Lung (tissue), 12 donors: Measurements from ENCODE around the gene SNRPF. TPM values are rescaled to one million over a fixed set of nuclear protein-coding genes. Genes with fewer than 3 reads are reported as not detected.
"Not testable (repeated sequence)": the region's sequence is repeated elsewhere in the genome, so short reads cannot be mapped to it uniquely, and the experiment has no call there.

Experiments used
- ATAC-seq: fragments of 200-7000 bp; cut with Tn5 transposase; one replicate; pipeline ENCODE4 v1.9.1; 2020; ENCODE audit warnings: moderate number of reproducible peaks; ENCODE audit not compliant: insufficient read depth, low FRiP score
- DNase-seq, 3 donors: peaks; one replicate each; pipeline ENCODE4 v3.0.0-alpha.2; 2013 to 2017
- H3K27ac ChIP-seq, 2 donors: one replicate each; pipeline ENCODE4 v1.5.1; 2013; ENCODE audit warnings: mild to moderate bottlenecking in 2 of 2, moderate library complexity in 2 of 2, control low read depth in 1 of 2, inconsistent platforms in 1 of 2, low read depth in 1 of 2, low read length in 1 of 2
- H3K27me3 ChIP-seq, 3 donors: one replicate each; pipeline ENCODE4 v1.5.1; 2013; ENCODE audit warnings: low read length in 2 of 3; ENCODE audit not compliant: control insufficient read depth in 3 of 3, insufficient read depth in 3 of 3
- H3K36me3 ChIP-seq, 4 donors: one replicate each; pipeline ENCODE4 v1.5.1; 2013; ENCODE audit warnings: low read length in 4 of 4, mild to moderate bottlenecking in 1 of 4, moderate library complexity in 1 of 4; ENCODE audit not compliant: control insufficient read depth in 4 of 4, insufficient read depth in 4 of 4
- H3K4me1 ChIP-seq, 5 donors: one replicate each; pipeline ENCODE4 v1.5.1; 2013; ENCODE audit warnings: low read length in 5 of 5, mild to moderate bottlenecking in 2 of 5, moderate library complexity in 1 of 5; ENCODE audit not compliant: control insufficient read depth in 5 of 5, insufficient read depth in 5 of 5
- H3K4me3 ChIP-seq: one replicate; pipeline ENCODE4 v1.5.1; 2013; ENCODE audit warnings: mild to moderate bottlenecking, control low read depth, moderate library complexity
- H3K9ac ChIP-seq, 2 donors: one replicate each; pipeline ENCODE4 v1.5.1; 2013; ENCODE audit warnings: low read length in 2 of 2, control low read depth in 1 of 2; ENCODE audit not compliant: insufficient read depth in 1 of 2
- H3K9me3 ChIP-seq, 4 donors: one replicate each; pipeline ENCODE4 v1.5.1; 2013; ENCODE audit warnings: low read length in 3 of 4, mild to moderate bottlenecking in 1 of 4, moderate library complexity in 1 of 4; ENCODE audit not compliant: control insufficient read depth in 4 of 4, insufficient read depth in 3 of 4
- CTCF ChIP-seq: IDR thresholded peaks from 2 replicates; pipeline ENCODE4 v1.5.1; 2012; ENCODE audit warnings: mild to moderate bottlenecking; ENCODE audit errors: control extremely low read depth, extremely low read depth
- WGBS, 2 donors: extraction: QIAGEN DNeasy Blood & Tissue Kit; methylation state at CpG; one replicate each; pipeline ENCODE4 v1.1.7; 2013; 5-methylcytosine and 5-hydroxymethylcytosine counted together
- polyA plus RNA-seq, 2 donors: library from polyadenylated mRNA; stranded (reverse); fragments of 200-250 nt; gene quantifications; one replicate each; pipeline ENCODE4 v1.2.1, GENCODE V29; 2013
- total RNA-seq, 2 donors: library from RNA; depleted of rRNA in 1 of 2; stranded (reverse); fragments of >200 nt in 1 of 2; gene quantifications; one replicate each; pipeline ENCODE4 v1.2.1, GENCODE V29; 2014 to 2021
- donor health status: control.
- donor health status: control.
- donor health status: Bipolar disorder and iron deficiency.
- donor health status: healthy.
- donor health status: DM: yes; HTN: yes; CAD: no.

The SNRPF gene
- total and polyA plus RNA-seq, 4 donors, result 11.7 to 83.1 (median 26.2) TPM

DNA sequence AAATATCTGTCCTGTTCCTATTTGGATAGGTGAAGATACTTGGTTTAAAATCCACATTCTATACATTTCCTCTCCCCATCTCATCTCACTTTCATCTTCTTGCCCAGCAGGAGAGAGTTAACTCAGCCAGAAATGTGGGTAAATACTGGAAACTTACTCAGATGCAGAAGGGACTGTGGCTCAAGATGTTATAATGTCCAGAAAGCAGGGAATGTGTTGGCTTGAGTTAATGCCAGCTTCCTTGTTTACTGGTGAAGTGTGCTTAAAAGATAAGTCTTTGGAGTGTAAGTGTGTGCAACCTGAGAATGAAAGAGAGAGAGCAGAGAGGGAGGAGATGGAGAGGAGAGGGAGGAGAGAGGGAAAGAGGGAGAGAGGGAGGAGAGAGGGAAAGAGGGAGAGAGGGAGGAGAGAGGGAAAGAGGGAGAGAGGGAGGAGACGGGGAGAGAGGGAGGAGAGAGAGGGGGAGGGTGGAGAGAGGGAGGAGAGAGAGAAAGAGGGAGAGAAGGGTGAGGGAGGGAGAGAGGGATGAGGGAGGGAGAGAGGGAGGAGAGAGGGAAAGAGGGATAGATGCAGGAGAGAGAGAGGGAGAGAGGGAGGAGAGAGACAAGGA is 22.0 kb upstream of the SNRPF start:
- DNase-seq (peak in 2 of 3 donors; percentile 47 to 75), ATAC-seq (peak; percentile 70)
- H3K4me3 ChIP-seq, result no peak overlapping the region
- no peak overlapping the region for H3K9ac ChIP-seq
- 17 to 24% methylated on average over 1 of the region's 1 CpG for WGBS, 2 donors
- H3K27ac ChIP-seq, result peak overlapping the region in 1 of 2 donors; percentile 40
- peaks cover 0 to 20% (median 9%) of the 10 kb centered on the region in 5 donors for H3K4me1 ChIP-seq
- no peak for TF ChIP-seq CTCF
- H3K36me3 ChIP-seq, result no peaks in the 10 kb centered on the region
- H3K9me3 ChIP-seq, result no peaks in the 10 kb centered on the region
- H3K27me3 ChIP-seq, result no peaks in the 10 kb centered on the region

DNA sequence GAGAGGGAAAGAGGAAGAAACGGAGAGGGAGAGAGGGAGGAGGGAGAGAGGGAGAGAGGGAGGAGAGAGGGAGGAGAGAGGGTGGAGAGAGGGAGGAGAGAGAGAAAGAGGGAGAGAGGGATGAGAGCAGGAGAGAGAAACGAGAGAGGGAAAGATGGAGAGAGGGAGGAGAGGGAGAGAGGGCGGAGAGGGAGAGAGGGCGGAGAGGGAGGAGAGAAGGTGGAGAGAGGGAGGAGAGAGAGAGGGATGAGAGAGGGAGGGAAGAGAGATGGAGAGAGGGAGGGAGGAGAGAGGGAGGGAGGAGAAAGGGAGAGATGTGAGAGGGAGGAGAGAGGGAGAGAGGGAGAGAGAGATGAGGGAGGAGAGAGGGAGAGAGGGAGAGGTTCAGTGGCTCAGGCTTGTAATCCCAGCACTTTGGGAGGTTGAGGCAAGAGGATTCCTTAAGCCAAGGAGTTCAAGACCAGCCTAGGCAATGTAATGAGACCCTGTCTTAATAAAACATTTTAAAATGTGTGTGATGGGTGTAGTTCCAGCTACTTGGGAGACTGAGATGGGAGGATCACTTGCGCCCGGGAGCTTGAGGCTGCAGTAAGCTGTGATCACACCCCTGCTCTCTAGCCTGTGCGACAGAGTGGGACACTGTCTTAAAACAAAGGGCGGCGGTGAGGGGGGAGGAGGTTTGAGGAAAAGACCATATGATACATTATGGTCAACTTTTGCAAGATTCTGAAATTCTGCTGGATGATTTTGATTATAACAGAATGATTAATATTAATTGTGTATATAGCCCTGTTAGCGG is 21.3 kb upstream of the SNRPF start:
- Histone ChIP-seq H3K27me3 (no peaks in the 10 kb centered on the region), H3K9ac (no peak overlapping the region), H3K27ac (peak overlapping the region in 1 of 2 donors; percentile 40), H3K4me3 (no peak overlapping the region), H3K36me3 (no peaks in the 10 kb centered on the region), H3K9me3 (no peaks in the 10 kb centered on the region), H3K4me1 (peaks cover 0 to 20% (median 9%) of the 10 kb centered on the region in 5 donors)
- ATAC-seq (no peak), DNase-seq (no peak)
- no peak for TF ChIP-seq CTCF
- 47 to 57% methylated on average over 10 of the region's 10 CpGs for WGBS, 2 donors

GRCh38 chr12:95838125-95838524 is 20.6 kb upstream of the SNRPF start:
- H3K27me3 ChIP-seq, result no peaks in the 10 kb centered on the region
- H3K9me3 ChIP-seq, result no peaks in the 10 kb centered on the region
- no peak overlapping the region for H3K9ac ChIP-seq
- peaks cover 0 to 20% (median 9%) of the 10 kb centered on the region in 5 donors for H3K4me1 ChIP-seq
- H3K27ac ChIP-seq, result peak overlapping the region in 1 of 2 donors; percentile 73
- 7 to 15% methylated on average over 11 of the region's 11 CpGs for WGBS, 2 donors
- TF ChIP-seq CTCF, result no peak
- ATAC-seq (no peak), DNase-seq (peak in 2 of 3 donors; percentile 33 to 77)
- H3K36me3 ChIP-seq, result no peaks in the 10 kb centered on the region
- no peak overlapping the region for H3K4me3 ChIP-seq

- not testable (repeated sequence) for H3K27me3 ChIP-seq, H3K36me3 ChIP-seq, H3K9ac ChIP-seq, ATAC-seq, DNase-seq, H3K4me3 ChIP-seq, H3K9me3 ChIP-seq, H3K4me1 ChIP-seq
- WGBS, 2 donors, result 65 to 72% methylated on average over 6 to 8 of the region's 12 CpGs
- H3K27ac ChIP-seq, result peak overlapping the region in 1 of 2 donors; percentile 45
Observed at GRCh38 chr12:95842426-95842825, 16.3 kb upstream of the SNRPF start.
